Left kidney (tissue), 8 donors: ENCODE measurements around the gene WASF1. TPM values are rescaled to one million over a fixed set of nuclear protein-coding genes. Genes with fewer than 3 reads are reported as not detected.

ENCODE experiments used
- DNase-seq: peaks from one replicate; pipeline ENCODE4 v3.0.0-alpha.2; 2013
- long read RNA-seq, 8 donors: transcript quantifications; one replicate each; lab custom pipeline, GENCODE V29; 2026
- polyA plus RNA-seq: library from polyadenylated mRNA; unstranded; fragments of 120-200 nt; gene quantifications from one replicate; pipeline ENCODE4 v1.2.1, GENCODE V29; 2013; ENCODE audit not compliant: insufficient read length

WASF1 gene
- polyA plus RNA-seq, result 56.2 TPM
- long read RNA-seq, donor 1, partial matches to known transcripts, result 5 of 8 reads
- long read RNA-seq, donor 1, other reads (novel, unspliced or antisense), result 0 of 8 reads
- long read RNA-seq, donor 2, transcript WASF1-205 (9 exons, 2,675 nt), result major isoform, 5 of 23 reads
- long read RNA-seq, donor 2, partial matches to known transcripts, result 13 of 23 reads
- long read RNA-seq, donor 2, other reads (novel, unspliced or antisense), result 0 of 23 reads
- long read RNA-seq, donor 3, partial matches to known transcripts, result 0 of 3 reads
- long read RNA-seq, donor 3, other reads (novel, unspliced or antisense), result 0 of 3 reads
- long read RNA-seq, donor 4, result 0 reads
- long read RNA-seq, donor 5, transcript WASF1-205 (9 exons, 2,675 nt), result major isoform, 5 of 13 reads
- long read RNA-seq, donor 5, partial matches to known transcripts, result 6 of 13 reads
- long read RNA-seq, donor 5, other reads (novel, unspliced or antisense), result 0 of 13 reads
- long read RNA-seq, donor 6, partial matches to known transcripts, result 9 of 14 reads
- long read RNA-seq, donor 6, other reads (novel, unspliced or antisense), result 0 of 14 reads
- long read RNA-seq, donor 7, transcript WASF1-205 (9 exons, 2,675 nt), result major isoform, 6 of 23 reads
- long read RNA-seq, donor 7, partial matches to known transcripts, result 16 of 23 reads
- long read RNA-seq, donor 7, other reads (novel, unspliced or antisense), result 0 of 23 reads
- long read RNA-seq, donor 8, result 0 reads

DNA sequence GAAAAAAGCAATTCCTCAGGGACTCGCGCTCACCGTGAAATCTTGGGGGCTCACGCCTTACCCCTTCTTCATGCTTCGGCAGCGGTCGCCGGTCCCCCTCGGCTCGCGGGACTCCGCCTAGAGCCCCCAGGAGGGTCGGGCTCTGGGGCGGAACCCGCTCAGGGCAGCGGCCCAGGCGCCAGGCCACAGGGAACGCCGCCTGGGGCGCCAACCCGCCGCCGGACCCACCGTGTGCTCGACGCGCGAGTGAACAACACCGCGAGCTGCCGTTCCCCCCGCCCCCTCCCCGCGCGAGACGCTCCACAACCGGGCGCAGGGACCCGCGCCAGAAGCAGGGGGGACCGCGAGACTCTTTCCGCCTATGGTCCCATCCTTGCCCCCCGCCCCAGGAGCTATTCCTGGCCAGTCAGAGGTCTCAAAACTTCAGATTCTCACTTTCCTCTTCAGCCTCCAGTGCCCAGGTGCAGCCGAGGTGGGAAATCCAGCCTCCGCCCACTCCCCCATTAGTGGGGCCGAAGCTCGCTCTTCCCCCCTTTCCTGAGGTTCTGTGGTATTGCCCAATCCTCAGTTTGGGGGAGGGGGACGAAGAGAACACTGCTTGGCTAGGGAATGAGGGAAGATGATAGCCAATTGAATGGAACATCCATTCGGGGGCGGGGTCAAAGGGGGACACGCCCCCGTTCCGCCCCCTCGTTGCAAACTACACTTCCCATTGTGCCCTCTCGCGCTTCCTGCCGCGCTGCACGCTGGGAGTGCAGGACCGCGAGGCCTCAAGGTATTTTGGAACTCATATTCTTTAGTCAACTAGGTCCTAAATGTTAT is at the start of gene WASF1:
Gene WASF1 (minus strand): TSS at position 265 of the 822 bp plus-strand sequence. CDS start 52,069 bp downstream, outside the sequence.
- DNase-seq, result peak; percentile 99

DNA sequence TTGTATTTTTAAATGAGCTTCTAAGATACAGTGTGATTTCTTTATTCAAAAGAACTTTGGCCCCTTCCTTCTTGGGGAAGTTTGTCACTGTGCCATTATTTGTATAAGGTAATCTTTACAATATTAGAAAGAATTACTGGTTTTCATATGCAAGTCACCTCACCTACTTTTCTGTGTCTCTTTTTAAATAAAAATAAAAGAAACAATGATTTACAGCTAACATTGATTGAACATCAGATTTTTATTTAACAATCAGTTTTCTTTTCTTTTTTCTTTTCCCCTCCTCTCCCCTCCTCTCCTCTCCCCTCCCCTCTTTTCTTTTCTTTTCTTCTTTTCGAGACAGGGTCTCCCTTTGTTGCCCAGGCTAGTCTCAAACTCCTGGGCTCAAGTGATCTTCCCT is 46.8 kb upstream of the WASF1 start:
- DNase-seq, result no peak

DNA sequence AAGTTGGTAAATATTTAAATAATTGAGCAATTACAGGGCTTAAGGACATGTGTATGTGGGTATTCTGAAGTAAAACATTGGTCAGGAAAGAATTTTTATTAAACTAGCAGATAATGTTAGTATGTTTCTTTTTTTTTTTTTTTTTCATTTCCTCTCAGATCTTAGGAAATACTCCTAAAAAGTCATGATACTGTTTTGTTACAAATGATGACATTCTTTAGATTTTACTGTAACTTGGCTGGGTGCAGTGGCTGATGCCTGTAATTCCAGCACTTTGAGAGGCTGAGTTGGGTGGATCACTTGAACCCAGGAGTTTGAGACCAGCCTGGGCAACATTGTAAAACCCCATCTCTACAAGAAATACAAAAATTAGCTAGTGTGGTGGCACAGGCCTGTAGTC is 42.3 kb upstream of the WASF1 start:
- DNase-seq, result no peak

DNA sequence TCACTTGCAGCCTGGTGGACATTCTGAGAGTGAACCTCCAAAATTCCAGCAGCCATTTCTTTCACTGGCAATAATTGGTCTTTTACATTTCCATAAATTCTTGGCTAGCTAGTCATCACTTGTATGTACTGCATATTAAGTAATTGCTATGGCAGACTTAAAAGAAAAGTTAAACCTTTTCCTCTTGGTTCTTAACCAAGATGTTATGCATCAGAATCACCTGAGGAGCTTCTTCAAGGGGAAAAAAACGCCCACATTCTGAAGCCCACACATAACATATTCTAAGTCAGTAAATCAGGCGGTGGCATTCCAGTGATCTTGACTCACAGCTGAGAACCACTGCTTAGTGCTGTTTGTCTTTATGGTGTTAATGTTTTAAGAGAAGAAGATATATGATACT is 37.8 kb upstream of the WASF1 start:
- DNase-seq, result no peak

GRCh38 chr6:110216140-110216539 is 36.7 kb upstream of the WASF1 start:
- DNase-seq, result no peak

- DNase-seq, result no peak
These were observed 34.9 kb upstream of the WASF1 start for GRCh38 chr6:110214338-110214737.

GRCh38 chr6:110211753-110212152 is 32.3 kb upstream of the WASF1 start:
- no peak for DNase-seq

GRCh38 chr6:110207652-110208051 is 28.2 kb upstream of the WASF1 start:
- DNase-seq, result no peak

DNA sequence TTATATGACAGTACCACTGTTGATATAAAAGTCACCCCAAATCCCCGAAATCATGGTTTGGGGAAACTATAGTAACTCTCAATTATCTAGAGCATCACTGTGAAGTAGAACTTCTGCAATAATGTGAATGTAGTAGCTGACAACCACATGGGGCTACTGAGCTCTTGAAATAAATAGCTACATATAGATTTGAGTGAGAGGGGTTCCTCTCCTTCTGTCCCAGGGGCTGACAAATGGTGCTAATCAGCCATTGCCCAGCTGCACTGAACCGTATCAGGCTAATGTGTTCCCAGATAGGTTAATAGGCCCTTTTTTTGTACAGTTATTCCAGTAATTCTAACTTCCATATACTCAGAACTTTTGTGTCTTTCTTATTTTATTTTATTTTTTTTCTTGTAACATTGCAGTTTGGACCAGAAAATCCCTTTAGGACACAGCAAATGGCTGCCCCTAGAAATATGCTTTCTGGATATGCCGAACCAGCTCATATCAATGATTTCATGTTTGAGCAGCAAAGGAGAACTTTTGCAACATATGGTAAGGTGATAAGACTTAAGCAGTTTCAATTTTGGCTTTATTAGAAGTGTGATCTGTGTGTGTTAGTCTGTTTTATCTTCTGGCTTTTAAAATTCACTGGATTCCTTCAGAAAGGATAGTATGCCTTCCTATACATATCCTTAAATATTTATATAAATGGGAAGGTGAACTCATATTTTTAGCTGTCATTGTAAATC is 21.8 kb upstream of the WASF1 start:
- DNase-seq, result no peak

GRCh38 chr6:110198561-110198960 is 19.1 kb upstream of the WASF1 start:
- DNase-seq, result no peak

- DNase-seq, result no peak
These were observed 17.4 kb upstream of the WASF1 start for GRCh38 chr6:110196874-110197273.

DNA sequence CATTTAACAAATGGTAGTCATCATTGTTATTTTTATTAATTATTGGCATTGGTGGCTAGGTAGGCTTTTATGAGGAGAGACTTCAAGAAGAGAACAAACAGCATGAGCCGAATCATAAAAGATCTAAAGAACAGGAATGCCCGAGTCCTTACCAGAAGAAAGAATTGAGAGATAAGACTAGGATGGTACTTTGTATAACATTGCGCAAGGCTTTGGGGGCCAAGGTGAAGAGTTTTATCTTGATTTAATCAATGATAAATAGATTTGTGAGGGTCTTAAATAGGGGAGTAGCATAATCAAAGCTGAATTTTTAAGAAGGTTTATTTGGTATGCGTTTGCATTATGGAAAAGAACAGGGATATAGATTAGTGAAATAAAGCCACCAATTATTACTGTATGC is 16.2 kb upstream of the WASF1 start:
- no peak for DNase-seq

GRCh38 chr6:110191477-110191876 is 12.0 kb upstream of the WASF1 start:
- DNase-seq, result no peak

DNA sequence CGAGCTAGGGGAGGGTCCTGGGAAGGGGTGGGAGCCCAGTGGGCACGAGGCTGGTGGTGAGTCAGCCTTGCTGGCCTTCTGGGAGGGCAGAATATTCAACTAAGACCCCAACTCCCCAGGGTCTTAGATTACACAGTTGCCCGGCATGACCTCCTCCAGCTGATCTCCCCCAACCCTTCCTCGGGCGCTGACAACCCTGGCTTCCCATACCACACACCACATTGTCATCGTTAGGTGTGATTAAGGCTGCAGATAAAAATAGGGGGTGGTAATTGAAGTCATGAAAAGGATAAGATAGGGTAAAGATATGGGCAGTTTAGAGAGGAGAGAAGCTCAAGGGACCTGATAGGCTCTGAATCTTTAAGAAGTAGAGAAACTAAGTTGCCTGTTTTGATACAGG is 11.3 kb upstream of the WASF1 start:
- no peak for DNase-seq

DNA sequence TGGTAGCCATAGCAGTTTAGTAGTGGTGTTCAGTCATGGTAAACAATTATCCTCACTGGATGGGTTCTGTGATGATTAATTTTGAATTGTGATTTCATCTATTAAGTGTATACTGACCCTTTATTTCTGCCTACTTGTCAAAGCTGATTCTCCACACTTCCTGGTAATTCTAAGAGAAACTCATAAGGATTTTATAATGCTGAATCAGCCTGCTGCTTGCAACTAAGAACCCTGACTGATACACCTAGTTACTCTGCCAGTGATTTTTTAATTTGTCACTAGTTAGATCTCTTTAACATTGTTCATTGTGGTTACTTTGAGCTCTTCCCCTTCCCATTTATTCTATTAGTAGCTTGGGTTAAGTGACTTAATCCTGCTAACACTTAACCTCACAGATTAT is 9.3 kb upstream of the WASF1 start:
- no peak for DNase-seq

GRCh38 chr6:110185879-110186278 is 6.4 kb upstream of the WASF1 start:
- DNase-seq, result no peak

- DNase-seq, result no peak
These were observed 3.9 kb upstream of the WASF1 start for GRCh38 chr6:110183292-110183885.

DNA sequence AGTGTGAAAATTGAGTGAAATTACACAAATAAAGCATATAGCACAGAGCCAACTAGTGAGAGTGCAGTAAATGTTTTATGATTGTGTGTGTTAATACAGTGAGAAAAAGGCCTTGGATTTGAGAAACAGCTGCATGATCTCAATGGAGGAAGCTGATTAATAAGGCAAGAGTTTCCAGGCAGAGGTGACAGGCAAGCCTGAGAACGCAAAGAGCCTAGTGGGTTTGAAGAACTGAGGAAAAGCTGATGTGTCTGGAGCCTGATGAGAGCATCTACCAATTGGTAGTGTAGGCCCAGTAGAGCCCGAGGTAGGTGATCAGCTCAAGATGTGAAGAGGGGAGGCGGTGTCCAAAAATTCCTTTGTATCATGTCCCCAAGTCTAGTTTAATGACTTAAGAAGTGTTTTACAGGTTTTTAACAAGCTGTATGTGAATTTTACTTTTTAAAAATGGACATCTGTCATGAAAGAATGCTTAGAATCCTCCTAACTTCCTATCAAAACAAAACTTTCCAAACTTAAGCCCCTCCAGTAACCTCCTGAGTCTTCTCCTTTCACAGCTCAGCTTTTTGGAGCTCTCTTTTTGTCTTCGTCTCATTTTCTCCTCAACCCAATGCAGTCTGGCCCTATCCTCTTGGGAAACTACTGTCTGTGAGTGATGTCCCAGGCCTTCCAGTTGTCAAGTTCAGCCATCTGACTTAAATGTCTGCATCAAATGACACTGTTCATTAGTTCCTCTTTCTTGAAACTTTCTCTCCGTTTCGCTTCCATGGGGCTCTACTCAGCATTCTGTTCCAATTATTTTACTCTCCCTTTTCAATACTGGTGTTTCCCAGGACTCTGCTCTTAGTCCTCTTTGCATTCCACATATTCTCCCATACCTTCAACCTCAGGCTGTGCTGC is 1.9 kb upstream of the WASF1 start:
- DNase-seq, result no peak

GRCh38 chr6:110180228-110181008 is 948 bp upstream of the WASF1 start, which contains the start of gene CDC40:
Gene CDC40 (plus strand): TSS chr6:110180427. CDS start chr6:110180445, 18 bp downstream.
- no peak for DNase-seq
